ENCODE measurements around the gene DET1. TPM values are rescaled to one million over a fixed set of nuclear protein-coding genes. Genes with fewer than 3 reads are reported as not detected.

Gene DET1
- total RNA-seq, 3 donors from 2014 or later (not counting 1 experiment from before 2014, with no cell fraction given): 3.9 to 5.8 (median 5.2) TPM

GRCh38 chr15:88467935-88468528, 78.4 kb downstream of the DET1 start:
- peak overlapping the region; percentile 91 for H3K4me3 Mint-ChIP-seq
- H3K36me3 Mint-ChIP-seq: peaks cover 9% of the 10 kb centered on the region
- Histone ChIP-seq H3K27ac (ENCODE audit: low read length) (peak overlapping the region; percentile 91), H3K27me3 (ENCODE audit: control insufficient read depth, insufficient read depth, low read length) (no peaks in the 10 kb centered on the region), H3K9me3 (ENCODE audit: control insufficient read depth, insufficient read depth, low read length) (no peaks in the 10 kb centered on the region), H3K36me3 (ENCODE audit: control insufficient read depth, insufficient read depth, low read length) (peaks cover 23% of the 10 kb centered on the region), H3K4me3 (ENCODE audit: low read length) (peak overlapping the region; percentile 78), H3K4me1 (ENCODE audit: control insufficient read depth, insufficient read depth, low read length) (peaks cover 16% of the 10 kb centered on the region)
- whole genome bisulfite sequencing (ENCODE audit: insufficient coverage): 5% methylated on average over 16 of the region's 17 CpGs
- no peaks in the 10 kb centered on the region for H3K9me3 Mint-ChIP-seq
- TF ChIP-seq CTCF (IDR thresholded peaks at IDR 0.05): no peak
- DNase-seq: peak in 1 of 2 donors; percentile 25
- no peak for ATAC-seq
- H3K27me3 Mint-ChIP-seq (ENCODE audit: low read depth in 2 of 2): no peaks in the 10 kb centered on the region
- intact Hi-C loops (cut with micrococcal nuclease): no loop called here
- peak overlapping the region; percentile 91 to 92 for H3K27ac Mint-ChIP-seq
- H3K4me1 Mint-ChIP-seq: peaks cover 26 to 34% of the 10 kb centered on the region in 2 donors

- Mint-ChIP-seq H3K27ac (peak within 1 kb of the TSS; percentile 91 to 92), H3K4me3 (peak within 1 kb of the TSS; percentile 91), H3K27me3 (ENCODE audit: low read depth in 2 of 2) (no peaks in the 10 kb centered on the region), H3K36me3 (peaks cover 7% of the 10 kb centered on the region), H3K9me3 (no peaks in the 10 kb centered on the region), H3K4me1 (peaks cover 26 to 33% of the 10 kb centered on the region in 2 donors)
- peak; percentile 87 to 95 for DNase-seq
- peak within 1 kb of the TSS; percentile 78 for H3K4me3 ChIP-seq (ENCODE audit: low read length)
- peak within 1 kb of the TSS; percentile 91 for H3K27ac ChIP-seq (ENCODE audit: low read length)
- H3K9me3 ChIP-seq (ENCODE audit: control insufficient read depth, insufficient read depth, low read length): no peaks in the 10 kb centered on the region
- intact Hi-C loops (cut with micrococcal nuclease): no loop called here
- peaks cover 16% of the 10 kb centered on the region for H3K4me1 ChIP-seq (ENCODE audit: control insufficient read depth, insufficient read depth, low read length)
- peak; percentile 91 to 96 (median 94) for ATAC-seq
- H3K27me3 ChIP-seq (ENCODE audit: control insufficient read depth, insufficient read depth, low read length): no peaks in the 10 kb centered on the region
- no peak for TF ChIP-seq CTCF (IDR thresholded peaks at IDR 0.05)
- WGBS (ENCODE audit: insufficient coverage): 0% methylated on average over 53 of the region's 55 CpGs
- H3K36me3 ChIP-seq (ENCODE audit: control insufficient read depth, insufficient read depth, low read length): peaks cover 22% of the 10 kb centered on the region
These were observed 79.2 kb downstream of the DET1 start, which contains the start of the genes MRPL46 and MRPS11 for GRCh38 chr15:88467073-88467934. Gene MRPL46, minus strand, starts transcription at chr15:88467388. Its CDS starts 11 bp downstream, at chr15:88467377. Gene MRPS11, plus strand, starts transcription at chr15:88467708. Its CDS starts 10 bp downstream, at chr15:88467718.

- Histone ChIP-seq H3K27ac (ENCODE audit: low read length) (no peak overlapping the region), H3K4me3 (ENCODE audit: low read length) (no peak overlapping the region), H3K36me3 (ENCODE audit: control insufficient read depth, insufficient read depth, low read length) (peaks cover 36% of the 10 kb centered on the region), H3K27me3 (ENCODE audit: control insufficient read depth, insufficient read depth, low read length) (no peaks in the 10 kb centered on the region), H3K4me1 (ENCODE audit: control insufficient read depth, insufficient read depth, low read length) (peaks cover 16% of the 10 kb centered on the region), H3K9me3 (ENCODE audit: control insufficient read depth, insufficient read depth, low read length) (no peaks in the 10 kb centered on the region)
- H3K4me1 Mint-ChIP-seq: peaks cover 26% of the 10 kb centered on the region in 2 donors
- no peaks in the 10 kb centered on the region for H3K9me3 Mint-ChIP-seq
- no peaks in the 10 kb centered on the region for H3K27me3 Mint-ChIP-seq (ENCODE audit: low read depth in 2 of 2)
- TF ChIP-seq CTCF (IDR thresholded peaks at IDR 0.05): no peak
- intact Hi-C loops (cut with micrococcal nuclease): no loop called here
- peak overlapping the region in 1 of 2 donors; percentile 92 for H3K27ac Mint-ChIP-seq
- peak overlapping the region; percentile 17 for H3K4me3 Mint-ChIP-seq
- ATAC-seq (no peak), DNase-seq (no peak)
- H3K36me3 Mint-ChIP-seq: no peaks in the 10 kb centered on the region
- 91% methylated on average over 4 of the region's 4 CpGs for WGBS (ENCODE audit: insufficient coverage)
These were observed 80.8 kb downstream of the DET1 start for GRCh38 chr15:88465633-88466224.

Measured in natural killer cell (primary cell).